ENCODE results near the gene LIPJ.

GRCh38 chr10:88647061-88647615 lies 60.6 kb downstream of the LIPJ start:
- no peak for TF ChIP-seq CTCF (IDR thresholded peaks at IDR 0.05 in 4 of 5, conservative IDR thresholded peaks at IDR 0.05 in 1 of 5)
- no peak for TF ChIP-seq POLR2A (IDR thresholded peaks at IDR 0.05)

Measured in gastrocnemius medialis (tissue), 4 donors.